NCI-H526 treated with DMSO at 0.1 percent for 48 hours (cell line): ENCODE results near the gene SETSIP.
"Not testable (repeated sequence)": the region's sequence is repeated elsewhere in the genome, so short reads cannot be mapped to it uniquely, and the experiment has no call there.

Experiments
- DNase-seq: peaks from one replicate; lab custom pipeline; 2025; lab: John Stamatoyannopoulos, UW

SETSIP gene

GRCh38 chr1:92045766-92046495 lies 29.3 kb downstream of the SETSIP start:
- DNase-seq, result no peak

DNA sequence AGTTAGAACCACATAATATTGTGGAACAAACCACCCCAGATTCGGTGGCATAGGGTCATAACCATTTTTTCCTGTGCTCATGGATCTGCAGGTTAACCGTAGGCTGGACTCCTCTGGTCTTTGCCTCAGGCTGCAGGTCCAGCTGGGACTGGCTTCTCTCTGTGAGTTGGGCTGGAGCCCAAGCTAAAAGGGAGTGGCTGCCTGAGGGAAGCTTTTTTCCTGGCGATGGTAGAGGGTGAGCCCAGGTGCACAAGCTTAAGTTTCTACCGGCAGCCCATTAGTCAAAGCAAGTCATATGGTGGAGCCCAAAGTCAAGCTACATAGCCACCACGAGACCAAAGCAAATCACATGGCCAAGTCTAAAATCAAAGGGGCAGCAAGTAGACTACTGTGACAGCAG lies 31.6 kb downstream of the SETSIP start:
- DNase-seq, result peak; percentile 4

DNA sequence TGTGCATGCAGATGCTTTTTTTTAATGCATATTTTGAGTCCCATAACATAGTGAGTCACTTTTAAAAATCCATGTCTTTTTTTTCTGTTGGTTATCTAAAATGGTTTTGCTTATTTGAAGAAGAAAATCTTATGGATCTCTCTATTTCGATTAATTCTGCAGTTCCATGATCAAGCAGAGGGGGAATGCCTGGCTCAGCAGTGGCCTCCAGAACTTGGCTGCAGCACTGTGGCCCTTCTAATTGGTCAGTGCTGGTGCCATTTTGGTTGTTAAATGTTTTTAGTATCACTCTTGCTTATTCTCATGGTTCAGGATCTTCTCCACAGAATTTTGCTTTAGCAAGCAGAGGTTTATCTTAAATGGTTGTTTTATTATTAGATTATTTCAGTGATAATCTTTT lies 34.2 kb downstream of the SETSIP start:
- DNase-seq, result no peak

DNA sequence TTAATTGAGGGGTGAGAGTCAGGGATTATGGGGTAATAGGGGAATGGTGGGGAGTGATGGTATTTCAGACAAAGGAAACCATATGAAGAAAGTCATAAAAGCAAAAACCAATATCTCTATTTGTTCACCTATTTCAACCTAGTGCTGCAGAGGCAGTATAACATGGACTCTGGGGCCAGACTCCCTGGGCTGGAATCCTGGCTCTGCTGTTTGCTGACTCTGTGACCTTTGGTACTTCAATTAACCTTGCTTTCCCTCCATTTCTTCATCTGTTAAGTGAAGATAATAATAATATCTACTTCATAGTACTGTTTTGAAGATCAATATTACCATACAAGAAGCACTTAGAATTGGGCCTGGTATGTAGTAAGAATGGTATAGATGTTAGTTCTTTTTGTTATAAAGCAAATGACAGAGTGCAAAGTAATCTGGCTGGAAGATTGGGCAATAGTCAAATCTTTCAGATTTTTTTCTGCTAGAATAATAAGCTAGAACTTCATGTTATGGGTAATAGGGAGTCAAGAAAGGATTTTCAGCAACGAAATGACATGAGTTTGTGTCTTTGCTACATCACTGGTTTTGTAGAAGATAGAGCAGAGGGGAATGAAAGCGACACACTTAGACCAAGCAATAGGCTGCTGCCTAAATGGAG lies 36.4 kb downstream of the SETSIP start:
- no peak for DNase-seq

DNA sequence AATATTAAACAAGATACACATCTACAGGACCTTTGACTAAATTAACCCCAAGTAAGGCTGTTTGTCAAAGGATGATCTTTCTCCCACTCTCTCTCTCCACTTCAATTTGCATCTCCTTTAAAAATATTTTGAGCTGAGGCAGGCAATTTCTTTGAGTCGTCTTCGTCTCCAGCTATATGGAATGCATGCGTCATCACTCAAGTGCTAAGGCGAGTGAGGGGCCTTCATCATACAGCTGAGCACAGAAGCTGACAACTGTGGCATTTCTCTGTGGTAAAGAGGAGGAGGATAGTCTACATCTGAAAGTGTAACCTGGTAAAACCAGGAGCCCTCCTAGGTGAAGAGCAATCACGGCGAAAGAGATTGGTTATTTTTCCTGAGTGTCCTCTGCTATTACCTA lies 37.8 kb downstream of the SETSIP start:
- DNase-seq, result no peak

- DNase-seq, result no peak
Observed at GRCh38 chr1:92031281-92032110, 43.7 kb downstream of the SETSIP start.

DNA sequence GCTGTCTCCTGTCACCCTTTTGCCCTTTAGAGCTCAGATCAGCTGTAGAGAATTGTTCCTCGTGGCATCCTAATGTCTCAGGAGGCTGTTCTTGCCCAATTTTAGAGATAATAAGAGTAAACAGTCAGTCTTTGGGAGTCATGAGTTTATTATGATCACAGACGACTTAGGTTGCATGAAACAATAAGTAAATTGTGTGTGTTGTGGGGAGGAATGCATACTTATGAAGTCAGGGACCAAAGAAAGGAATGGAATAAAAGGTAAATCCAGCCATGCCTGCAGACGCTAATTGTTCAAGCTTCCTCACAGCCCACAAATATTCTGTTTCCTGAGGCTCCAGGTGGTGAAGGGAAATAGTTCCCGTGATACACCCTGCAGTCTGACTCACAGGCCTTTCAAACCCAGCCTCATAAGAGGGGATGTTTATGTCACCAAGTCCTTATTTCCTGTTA lies 44.5 kb downstream of the SETSIP start:
- DNase-seq, result peak; percentile 56

DNA sequence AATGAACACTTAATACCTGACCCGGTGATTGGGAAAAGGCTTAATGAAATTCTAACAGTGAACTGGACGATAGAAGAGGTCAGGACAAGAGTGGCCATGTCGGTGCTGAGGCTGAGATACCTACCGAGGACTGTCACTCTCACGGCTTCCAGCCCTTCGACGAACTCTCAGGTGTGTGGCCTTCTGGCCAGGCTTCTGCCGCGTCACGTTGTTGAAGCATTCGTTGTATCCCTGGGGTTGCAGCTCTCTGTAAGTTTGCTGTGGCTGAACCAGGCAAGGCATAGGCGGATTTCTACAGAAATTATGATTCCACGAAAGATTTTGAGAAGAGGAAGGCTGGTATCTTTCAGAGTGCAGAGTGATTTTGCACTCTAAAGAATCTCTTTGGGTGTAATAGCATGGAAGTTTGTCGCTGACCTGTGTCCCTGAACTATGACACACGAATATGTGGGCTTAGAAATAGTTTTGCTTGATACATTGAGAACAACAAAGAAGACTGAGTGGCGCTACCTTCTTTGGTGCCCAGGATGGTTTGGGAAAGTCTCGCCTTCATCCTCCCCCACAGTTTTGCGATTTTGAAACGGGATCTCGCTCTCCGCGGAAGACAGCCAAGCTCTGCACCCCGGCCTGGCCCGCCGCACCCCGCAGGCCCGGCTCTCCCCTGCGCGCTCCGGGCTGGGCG lies 45.8 kb downstream of the SETSIP start:
- peak; percentile 60 for DNase-seq

DNA sequence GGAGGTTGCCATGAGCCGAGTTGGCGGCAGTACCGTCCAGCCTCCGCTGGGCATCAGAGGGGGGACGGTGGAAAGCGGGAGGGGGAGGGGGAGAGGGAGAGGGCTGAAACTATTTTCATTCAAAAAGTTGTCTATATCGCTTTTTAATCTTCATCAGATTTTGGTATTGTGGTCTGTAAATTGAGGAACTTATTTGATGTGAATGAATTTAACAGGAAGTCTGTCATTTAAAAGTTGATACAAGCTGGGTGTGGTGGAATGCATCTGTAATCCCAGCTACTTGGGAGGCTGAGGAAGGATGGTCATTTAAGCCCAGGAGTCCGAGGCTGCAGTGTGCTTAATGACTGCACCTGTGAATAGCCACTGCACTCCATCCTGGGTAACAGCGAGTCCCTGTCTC lies 48.4 kb downstream of the SETSIP start:
- DNase-seq, result no peak

- DNase-seq, result not testable (repeated sequence)
Observed at GRCh38 chr1:92026042-92026441, 49.2 kb downstream of the SETSIP start.
